Right lobe of liver (tissue), 6 donors: ENCODE results near the gene SLC35G1. TPM values are rescaled to one million over a fixed set of nuclear protein-coding genes. Genes with fewer than 3 reads are reported as not detected.

Experiments used
- ATAC-seq, 4 donors: fragments of 200-7000 bp; cut with Tn5 transposase; one replicate each; pipeline ENCODE4 v1.9.1; 2020; ENCODE audit warnings: mild to moderate bottlenecking in 4 of 4, moderate library complexity in 4 of 4
- DNase-seq, 3 donors: peaks; one replicate each; pipeline ENCODE4 v3.0.0-alpha.2; 2020
- H3K27ac ChIP-seq, 3 donors: fragments of 200-600 bp; one replicate each; pipeline ENCODE4 v1.8.0; 2022
- H3K27me3 ChIP-seq, 2 donors: fragments of 200-600 bp; one replicate each; pipeline ENCODE4 v1.8.0; 2022
- H3K36me3 ChIP-seq, 4 donors: fragments of 200-600 bp; sonication (generic) in 1 of 4; one replicate each; pipeline versions ENCODE4 v1.5.1 to v1.8.0; 2017 to 2022; ENCODE audit warnings: control low read depth in 1 of 4
- H3K4me1 ChIP-seq, 4 donors: fragments of 200-600 bp; sonication (generic) in 1 of 4; one replicate each; pipeline versions ENCODE4 v1.5.1 to v1.8.0; 2017 to 2022; ENCODE audit warnings: control low read depth in 1 of 4
- H3K4me3 ChIP-seq, 3 donors: fragments of 200-600 bp; one replicate each; pipeline ENCODE4 v1.8.0; 2022
- H3K9me3 ChIP-seq, 4 donors: fragments of 200-600 bp; sonication (generic) in 1 of 4; one replicate each; pipeline versions ENCODE4 v1.5.1 to v1.8.0; 2017 to 2022; ENCODE audit warnings: control low read depth in 1 of 4
- CTCF ChIP-seq, 4 donors: fragments of 200-600 bp in 3 of 4; fragments of 450-650 bp in 1 of 4; IDR thresholded peaks; one replicate each; pipeline versions ENCODE4 v1.5.1 to v1.8.0; 2016 to 2022; ENCODE audit warnings: antibody characterized with exemption in 4 of 4, mild to moderate bottlenecking in 2 of 4
- POLR2A ChIP-seq: fragments of 450-650 bp; IDR thresholded peaks from one replicate; pipeline ENCODE4 v1.6.1; 2017; ENCODE audit warnings: antibody characterized with exemption, mild to moderate bottlenecking
- WGBS: methylation state at CpG from one replicate; pipeline ENCODE4 v1.1.6; 2018; ENCODE audit warnings: low coverage, low lambda C conversion rate; ENCODE audit not compliant: insufficient coverage; ENCODE audit errors: missing lambda C conversion rate; 5-methylcytosine and 5-hydroxymethylcytosine counted together
- intact Hi-C, 2 donors: fragments of 100-400 bp; cut with DNase I; formaldehyde crosslinking; loops; one replicate each; pipeline versions ENCODE4 v1.11.2 to v1.14.1; 2022
- total RNA-seq, 6 experiments: library from RNA; depleted of rRNA in 2 of 6; stranded (reverse); fragments of >200 nt in 2 of 6; fragmentation: NEBNext Ultra II Directional in 3 of 6; extraction: Animal tissue kit (Norgen Biotek cat#: 25700) in 3 of 6; gene quantifications; one replicate each; pipeline versions ENCODE4 v1.1.0 to v1.2.4, GENCODE V29; 2016 to 2023
- donor health status: DM: no; HTN: yes; CAD: no.
- donor health status: DM: no; HTN: no; CAD: no.
- donor health status: DM: no; HTN: no; CAD: no.
- donor health status: DM: no; HTN: yes; CAD: no.
- donor health status: DM: no; HTN: yes; CAD: no.

Gene SLC35G1
- total RNA-seq, 6 experiments from 2014 or later: 2.6 to 7.3 (median 4.5) TPM

- no peaks in the 10 kb centered on the region for H3K4me1 ChIP-seq
- intact Hi-C loops: no loop called here
- DNase-seq (no peak), ATAC-seq (peak in 1 of 4 donors; percentile 84)
- TF ChIP-seq POLR2A (no peak), CTCF (IDR thresholded peaks at IDR 0.05) (no peak)
- no peak overlapping the region for H3K4me3 ChIP-seq
- H3K9me3 ChIP-seq: no peaks in the 10 kb centered on the region
- H3K27ac ChIP-seq: no peak overlapping the region
- H3K36me3 ChIP-seq: no peaks in the 10 kb centered on the region
- WGBS: 31% methylated on average over 2 of the region's 2 CpGs
- H3K27me3 ChIP-seq: no peaks in the 10 kb centered on the region
These were observed 22.0 kb upstream of the SLC35G1 start for GRCh38 chr10:93871671-93872204.

GRCh38 chr10:93872375-93873158, 21.2 kb upstream of the SLC35G1 start:
- 56% methylated on average over 2 of the region's 2 CpGs for WGBS
- Histone ChIP-seq H3K9me3 (no peaks in the 10 kb centered on the region), H3K27me3 (no peaks in the 10 kb centered on the region), H3K4me3 (no peak overlapping the region), H3K36me3 (no peaks in the 10 kb centered on the region), H3K27ac (no peak overlapping the region), H3K4me1 (no peaks in the 10 kb centered on the region)
- intact Hi-C loops: no loop called here
- TF ChIP-seq CTCF (IDR thresholded peaks at IDR 0.05) (no peak), POLR2A (no peak)
- DNase-seq: no peak
- no peak for ATAC-seq

GRCh38 chr10:93873420-93874115, 20.2 kb upstream of the SLC35G1 start:
- H3K36me3 ChIP-seq: no peaks in the 10 kb centered on the region
- intact Hi-C loops: no loop called here
- no peaks in the 10 kb centered on the region for H3K27me3 ChIP-seq
- DNase-seq: no peak
- no peak for ATAC-seq
- WGBS: 52% methylated on average over 6 of the region's 6 CpGs
- no peaks in the 10 kb centered on the region for H3K9me3 ChIP-seq
- no peaks in the 10 kb centered on the region for H3K4me1 ChIP-seq
- H3K4me3 ChIP-seq: no peak overlapping the region
- H3K27ac ChIP-seq: no peak overlapping the region
- no peak for TF ChIP-seq CTCF (IDR thresholded peaks at IDR 0.05)
- no peak for TF ChIP-seq POLR2A

- H3K27ac ChIP-seq: no peak overlapping the region
- 25% methylated on average over 3 of the region's 3 CpGs for WGBS
- H3K4me1 ChIP-seq: no peaks in the 10 kb centered on the region
- intact Hi-C loops: no loop called here
- H3K27me3 ChIP-seq: no peaks in the 10 kb centered on the region
- no peaks in the 10 kb centered on the region for H3K36me3 ChIP-seq
- DNase-seq (no peak), ATAC-seq (peak in 2 of 4 donors; percentile 52 to 55)
- H3K9me3 ChIP-seq: no peaks in the 10 kb centered on the region
- TF ChIP-seq POLR2A (no peak), CTCF (IDR thresholded peaks at IDR 0.05) (no peak)
- H3K4me3 ChIP-seq: no peak overlapping the region
These were observed 19.3 kb upstream of the SLC35G1 start for GRCh38 chr10:93874309-93875031.
